ENCODE results near the gene PRPF6.
A peak's percentile ranks its signal among the peaks of the same experiment; 100 is the strongest.

The PRPF6 gene

GRCh38 chr20:64067733-64068307 is 86.9 kb downstream of the PRPF6 start:
- DNase-seq, result no peak

- DNase-seq, result no peak
These were observed 87.7 kb downstream of the PRPF6 start for GRCh38 chr20:64068386-64069208.

GRCh38 chr20:64069209-64069613 is 88.3 kb downstream of the PRPF6 start:
- DNase-seq, result no peak

- DNase-seq, result no peak
These were observed 88.8 kb downstream of the PRPF6 start for GRCh38 chr20:64069614-64070243.

GRCh38 chr20:64070244-64070993 is 89.5 kb downstream of the PRPF6 start:
- no peak for DNase-seq

GRCh38 chr20:64071341-64072332 is 90.7 kb downstream of the PRPF6 start:
- no peak for DNase-seq

GRCh38 chr20:64072498-64073063 is 91.6 kb downstream of the PRPF6 start:
- DNase-seq, result no peak

GRCh38 chr20:64073476-64074183 is 92.7 kb downstream of the PRPF6 start:
- DNase-seq, result no peak

GRCh38 chr20:64074184-64074789 is 93.4 kb downstream of the PRPF6 start:
- DNase-seq, result no peak

GRCh38 chr20:64074963-64075362 is 94.0 kb downstream of the PRPF6 start:
- no peak for DNase-seq

- DNase-seq, result no peak
These were observed 94.6 kb downstream of the PRPF6 start for GRCh38 chr20:64075556-64075955.

- DNase-seq, result no peak
These were observed 95.4 kb downstream of the PRPF6 start for GRCh38 chr20:64076061-64076997.

- DNase-seq, result no peak
These were observed 96.2 kb downstream of the PRPF6 start for GRCh38 chr20:64077094-64077493.

GRCh38 chr20:64077541-64077875 is 96.6 kb downstream of the PRPF6 start:
- no peak for DNase-seq

- no peak for DNase-seq
These were observed 97.1 kb downstream of the PRPF6 start for GRCh38 chr20:64077876-64078551.

GRCh38 chr20:64078934-64079272 is 98.0 kb downstream of the PRPF6 start:
- DNase-seq, result no peak

GRCh38 chr20:64079273-64080012 is 98.5 kb downstream of the PRPF6 start, which contains the start of gene RGS19:
TSS of gene RGS19 (minus strand) at chr20:64079518. CDS start at chr20:64076886, 2,632 bp downstream.
- DNase-seq, result peak; percentile 65 to 85
